Measurements from ENCODE around the gene SIL1.

Gene SIL1

GRCh38 chr5:138950421-138951031 lies 247.6 kb downstream of the SIL1 start:
- in situ Hi-C loops (cut with MboI; ENCODE audit: low sequenced_read_pairs, unreplicated experiment), result no loop called here
- DNase-seq (ENCODE audit: low spot score), result peak; percentile 33
- TF ChIP-seq, protein P1, sequence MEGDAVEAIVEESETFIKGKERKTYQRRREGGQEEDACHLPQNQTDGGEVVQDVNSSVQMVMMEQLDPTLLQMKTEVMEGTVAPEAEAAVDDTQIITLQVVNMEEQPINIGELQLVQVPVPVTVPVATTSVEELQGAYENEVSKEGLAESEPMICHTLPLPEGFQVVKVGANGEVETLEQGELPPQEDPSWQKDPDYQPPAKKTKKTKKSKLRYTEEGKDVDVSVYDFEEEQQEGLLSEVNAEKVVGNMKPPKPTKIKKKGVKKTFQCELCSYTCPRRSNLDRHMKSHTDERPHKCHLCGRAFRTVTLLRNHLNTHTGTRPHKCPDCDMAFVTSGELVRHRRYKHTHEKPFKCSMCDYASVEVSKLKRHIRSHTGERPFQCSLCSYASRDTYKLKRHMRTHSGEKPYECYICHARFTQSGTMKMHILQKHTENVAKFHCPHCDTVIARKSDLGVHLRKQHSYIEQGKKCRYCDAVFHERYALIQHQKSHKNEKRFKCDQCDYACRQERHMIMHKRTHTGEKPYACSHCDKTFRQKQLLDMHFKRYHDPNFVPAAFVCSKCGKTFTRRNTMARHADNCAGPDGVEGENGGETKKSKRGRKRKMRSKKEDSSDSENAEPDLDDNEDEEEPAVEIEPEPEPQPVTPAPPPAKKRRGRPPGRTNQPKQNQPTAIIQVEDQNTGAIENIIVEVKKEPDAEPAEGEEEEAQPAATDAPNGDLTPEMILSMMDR (IDR thresholded peaks at IDR 0.05; ENCODE audit: borderline replicate concordance, control extremely low read depth, extremely low read depth, insufficient read depth, missing control alignments), result no peak

DNA sequence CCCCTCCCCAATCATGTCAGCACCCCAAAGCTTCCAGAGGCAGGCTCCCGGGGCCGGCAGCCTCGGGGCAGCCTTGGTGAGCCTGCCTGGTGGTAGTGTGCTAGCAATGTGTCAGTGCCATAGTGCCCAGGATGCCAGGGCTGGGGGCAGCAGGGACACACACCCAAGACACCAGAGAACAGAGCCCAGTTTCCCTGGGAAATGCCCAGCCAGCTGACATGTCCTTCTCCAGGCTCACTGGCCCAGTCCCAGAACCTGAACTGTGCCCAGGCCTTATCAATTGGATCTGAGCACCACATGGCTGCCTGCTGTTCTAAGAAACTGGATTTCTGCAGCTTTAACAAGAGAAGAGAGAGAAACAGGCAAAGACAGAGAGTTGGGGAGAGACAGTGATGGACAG lies 248.2 kb downstream of the SIL1 start:
- in situ Hi-C loops (cut with MboI; ENCODE audit: low sequenced_read_pairs, unreplicated experiment), result no loop called here
- TF ChIP-seq, protein P1 (IDR thresholded peaks at IDR 0.05; ENCODE audit: borderline replicate concordance, control extremely low read depth, extremely low read depth, insufficient read depth, missing control alignments), result no peak
- peak; percentile 36 for DNase-seq (ENCODE audit: low spot score)

DNA sequence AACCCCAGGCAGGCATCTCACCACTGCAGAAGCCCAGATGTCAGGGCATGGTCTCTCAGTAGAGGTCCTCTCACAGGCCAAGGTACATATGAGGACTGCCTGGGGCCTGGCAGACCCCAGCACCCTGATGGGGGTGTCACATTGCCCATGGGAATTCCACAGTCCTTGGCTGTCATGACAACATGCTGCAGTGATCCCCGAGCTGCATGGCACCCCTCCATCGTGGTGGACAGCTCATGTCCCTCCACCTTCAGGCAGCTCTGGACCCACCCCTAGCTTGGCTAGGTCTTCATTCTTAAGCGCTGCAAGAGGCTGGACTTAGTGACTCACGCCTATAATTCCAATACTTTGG lies 249.0 kb downstream of the SIL1 start:
- DNase-seq (ENCODE audit: low spot score), result no peak
- in situ Hi-C loops (cut with MboI; ENCODE audit: low sequenced_read_pairs, unreplicated experiment), result no loop called here
- TF ChIP-seq, protein P1 (IDR thresholded peaks at IDR 0.05; ENCODE audit: borderline replicate concordance, control extremely low read depth, extremely low read depth, insufficient read depth, missing control alignments), result no peak

GRCh38 chr5:138948471-138949222 lies 249.5 kb downstream of the SIL1 start:
- in situ Hi-C loops (cut with MboI; ENCODE audit: low sequenced_read_pairs, unreplicated experiment), result no loop called here
- no peak for DNase-seq (ENCODE audit: low spot score)

GRCh38 chr5:138947780-138948179 lies 250.4 kb downstream of the SIL1 start:
- DNase-seq (ENCODE audit: low spot score), result no peak
- TF ChIP-seq, protein P1 (IDR thresholded peaks at IDR 0.05; ENCODE audit: borderline replicate concordance, control extremely low read depth, extremely low read depth, insufficient read depth, missing control alignments), result no peak

More at GRCh38 chr5:138948471-138949222, 249.5 kb downstream of the SIL1 start:
- TF ChIP-seq, protein P1 (IDR thresholded peaks at IDR 0.05; ENCODE audit: borderline replicate concordance, control extremely low read depth, extremely low read depth, insufficient read depth, missing control alignments), result no peak

GRCh38 chr5:138946831-138947560 lies 251.2 kb downstream of the SIL1 start:
- TF ChIP-seq, protein P1 (IDR thresholded peaks at IDR 0.05; ENCODE audit: borderline replicate concordance, control extremely low read depth, extremely low read depth, insufficient read depth, missing control alignments), result no peak
- no peak for DNase-seq (ENCODE audit: low spot score)
- in situ Hi-C loops (cut with MboI; ENCODE audit: low sequenced_read_pairs, unreplicated experiment), result no loop called here

More at GRCh38 chr5:138947780-138948179, 250.4 kb downstream of the SIL1 start:
- in situ Hi-C loops (cut with MboI; ENCODE audit: low sequenced_read_pairs, unreplicated experiment), result no loop called here
